Hippocampal formation (tissue), 2 donors: ENCODE results near the gene LDAH.

ENCODE experiments used
- DNase-seq, 2 donors: peaks; one replicate each; lab custom pipeline; 2025; lab: John Stamatoyannopoulos, UW

The LDAH gene

DNA sequence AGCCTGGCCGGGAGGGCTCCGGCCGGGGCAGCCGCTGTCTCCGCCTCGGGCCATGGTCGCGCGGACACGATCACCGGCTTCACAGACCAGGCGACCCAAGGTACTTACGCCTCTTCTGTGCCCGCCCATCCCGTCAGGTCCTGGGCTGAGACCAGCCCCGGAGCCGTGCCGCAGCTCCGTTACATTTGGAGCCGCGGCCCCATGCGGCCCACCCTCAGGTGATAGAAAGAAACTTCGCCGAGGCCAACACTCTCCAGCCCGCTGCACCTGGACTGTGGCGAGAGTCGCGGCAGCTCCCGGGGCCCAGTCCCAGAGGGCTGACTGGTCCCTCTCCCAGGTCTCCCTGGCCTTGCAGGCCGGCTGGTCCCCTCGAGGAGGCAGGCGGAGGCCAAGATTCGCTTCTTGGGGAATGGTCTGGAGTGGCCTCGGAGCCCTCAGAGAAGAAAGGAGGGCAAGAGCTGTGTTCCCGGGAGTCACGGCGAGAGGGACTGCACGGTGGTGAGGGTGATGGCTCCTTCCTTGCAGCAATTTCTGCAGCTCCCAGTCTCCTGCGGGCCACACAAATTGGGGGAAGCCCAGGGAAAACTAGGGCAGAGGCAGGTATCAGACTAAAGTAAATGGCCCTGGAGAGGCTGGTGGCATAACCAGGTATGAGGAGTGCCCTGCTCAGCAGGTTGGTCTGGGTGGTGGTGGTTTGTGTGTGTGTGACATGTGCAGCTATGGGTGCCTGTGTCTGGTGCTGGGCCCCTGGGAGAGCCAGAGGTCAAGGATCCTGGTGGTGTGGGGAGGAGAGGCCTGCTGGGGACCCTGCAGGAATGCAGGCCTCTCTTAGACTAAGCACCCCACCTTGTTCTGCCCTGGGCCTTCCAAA is 155.1 kb downstream of the LDAH start:
- DNase-seq, result no peak

DNA sequence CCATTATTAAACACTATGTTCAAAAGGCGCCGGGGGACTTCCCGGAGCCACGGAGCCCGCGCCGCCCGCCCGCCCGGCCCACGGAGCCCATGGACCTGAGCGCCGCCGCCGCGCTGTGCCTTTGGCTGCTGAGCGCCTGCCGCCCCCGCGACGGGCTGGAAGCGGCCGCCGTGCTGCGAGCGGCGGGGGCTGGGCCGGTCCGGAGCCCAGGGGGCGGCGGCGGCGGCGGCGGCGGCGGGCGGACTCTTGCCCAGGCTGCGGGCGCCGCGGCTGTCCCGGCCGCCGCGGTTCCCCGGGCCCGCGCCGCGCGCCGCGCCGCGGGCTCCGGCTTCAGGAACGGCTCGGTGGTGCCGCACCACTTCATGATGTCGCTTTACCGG is 155.8 kb downstream of the LDAH start:
- DNase-seq, result no peak

DNA sequence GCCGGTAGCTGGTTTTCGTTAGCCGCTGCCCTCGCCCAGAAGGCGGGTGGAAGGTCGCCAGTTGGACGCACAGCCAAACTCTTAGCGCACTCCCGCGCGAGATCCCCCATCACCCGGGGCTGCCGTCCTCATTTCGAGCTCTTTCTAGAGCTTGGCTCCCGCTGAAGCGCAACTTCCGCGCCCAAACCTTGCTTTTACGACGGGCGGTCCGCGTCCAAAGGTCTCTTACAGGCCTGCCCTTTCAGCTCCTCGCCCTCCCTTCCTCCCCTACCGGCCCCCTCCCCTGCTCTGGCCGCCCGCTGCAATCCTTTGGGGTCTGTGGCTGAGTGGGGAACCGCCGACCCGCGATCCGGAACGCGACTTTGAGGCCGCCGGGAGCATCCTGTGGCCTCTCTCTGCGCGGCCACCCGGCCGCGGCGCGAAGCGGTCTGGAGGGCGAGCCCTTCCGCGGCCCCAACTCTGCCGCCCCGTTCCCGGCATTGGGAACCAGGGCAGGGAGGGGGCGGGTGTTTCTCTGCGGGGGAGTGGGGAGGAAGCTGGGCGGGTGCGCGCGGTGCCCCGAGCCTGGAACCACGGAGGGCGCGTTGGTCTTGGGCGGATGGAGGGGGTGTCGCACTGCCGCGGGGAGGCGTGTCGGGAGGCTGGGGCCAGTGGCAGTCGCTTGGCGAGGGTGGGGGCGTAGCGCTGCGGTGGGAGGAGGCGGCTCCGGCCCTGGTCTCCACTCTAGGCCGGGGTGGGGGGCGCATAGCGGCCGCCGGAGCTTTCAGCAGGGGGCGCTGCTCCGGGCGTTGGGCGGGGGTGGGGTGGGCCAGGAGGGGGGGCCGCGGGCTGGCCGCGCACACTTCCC is 156.4 kb downstream of the LDAH start, which contains the start of gene GDF7:
Gene GDF7 (plus strand): TSS at position 841 of the 847 bp plus-strand sequence. CDS start 96 bp downstream, outside the sequence.
- DNase-seq, result no peak

DNA sequence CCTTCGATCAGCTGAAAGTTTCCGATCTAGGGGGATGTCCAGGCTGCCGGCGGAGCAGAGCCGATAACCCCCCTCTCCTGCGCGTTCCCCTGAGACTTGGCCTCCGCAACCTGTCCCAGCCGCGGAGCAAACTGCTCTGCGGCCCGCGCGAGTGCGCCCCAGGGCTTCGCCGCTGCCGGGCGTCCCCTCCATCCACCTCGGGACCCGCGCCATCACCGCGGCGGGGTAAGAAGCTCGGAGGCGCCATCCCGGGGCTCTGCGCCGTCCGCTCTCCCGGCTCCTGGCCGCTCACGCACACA is 156.9 kb downstream of the LDAH start:
- no peak for DNase-seq

DNA sequence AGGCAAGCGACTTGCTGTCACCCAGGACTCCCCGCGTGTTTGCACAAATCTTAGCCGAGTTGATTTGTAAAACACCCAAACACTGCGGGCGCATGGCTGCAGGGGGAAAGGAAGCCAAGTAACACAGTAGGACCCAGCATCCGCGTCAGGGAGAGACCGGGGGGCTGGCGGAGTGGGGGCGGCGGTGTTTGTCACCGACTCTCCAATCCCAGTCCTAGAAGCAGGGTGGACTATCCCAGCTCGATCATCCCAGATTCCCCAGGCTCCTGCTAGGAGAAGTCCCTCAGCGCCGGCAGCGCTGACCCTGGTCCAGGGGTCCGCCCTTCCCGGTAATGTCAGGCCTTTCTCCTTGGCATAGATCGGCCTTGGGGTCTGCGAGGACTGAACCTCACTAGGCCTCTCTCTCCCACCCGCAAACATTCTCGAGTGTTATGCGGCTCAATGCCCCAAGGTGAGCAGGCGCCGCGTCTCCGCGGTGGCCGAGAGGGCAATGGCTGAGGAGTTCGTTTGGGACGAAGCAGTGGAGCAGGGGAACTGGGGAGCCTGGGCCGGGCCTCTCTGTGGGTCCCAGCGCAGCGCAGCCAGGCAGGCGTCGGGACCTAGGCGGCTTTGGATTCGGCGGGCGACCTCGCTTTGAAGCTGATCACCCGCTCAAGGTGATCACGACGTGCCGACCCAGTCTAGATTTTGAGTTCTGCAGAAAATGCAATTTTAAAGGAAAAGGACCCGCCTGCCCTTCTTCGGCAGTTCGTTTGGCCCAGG is 157.5 kb downstream of the LDAH start:
- no peak for DNase-seq

DNA sequence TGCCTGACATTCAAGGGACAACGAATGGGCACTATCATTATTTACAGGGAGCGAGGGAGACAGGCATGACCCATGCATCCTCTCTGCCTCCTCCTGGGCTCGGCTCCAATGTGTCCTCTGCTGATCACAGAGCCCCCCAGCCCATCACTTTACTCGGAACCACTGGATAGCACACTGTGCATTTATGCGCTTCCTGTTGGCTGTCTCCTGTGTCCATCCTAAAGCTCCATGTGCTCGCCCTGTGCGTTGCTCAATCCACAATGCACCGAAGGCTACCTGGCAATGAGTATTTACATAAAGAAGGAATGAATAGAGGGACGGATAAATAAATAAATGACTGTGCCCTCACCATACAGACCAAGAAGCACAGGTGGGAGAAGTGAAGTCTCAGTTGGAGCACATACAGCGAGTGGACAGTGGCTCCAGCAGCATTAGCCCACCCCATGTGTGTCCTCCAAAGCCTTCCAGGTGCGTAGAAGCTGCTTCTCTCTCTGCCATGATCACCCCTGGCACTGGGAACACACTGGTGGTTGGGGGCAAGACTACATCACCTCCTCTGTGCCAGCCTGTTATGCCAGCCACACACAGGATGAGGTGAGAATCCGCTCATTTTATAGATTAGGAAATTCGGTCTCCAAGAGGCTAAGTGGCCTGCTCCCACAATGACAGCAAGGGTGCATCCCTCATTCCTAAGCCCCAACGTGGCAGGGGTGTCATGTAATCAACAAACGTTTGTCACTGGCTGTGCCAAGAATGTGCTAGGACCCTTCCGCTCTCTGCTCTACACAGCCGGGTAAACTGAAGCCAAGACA is 158.3 kb downstream of the LDAH start:
- DNase-seq, result no peak

DNA sequence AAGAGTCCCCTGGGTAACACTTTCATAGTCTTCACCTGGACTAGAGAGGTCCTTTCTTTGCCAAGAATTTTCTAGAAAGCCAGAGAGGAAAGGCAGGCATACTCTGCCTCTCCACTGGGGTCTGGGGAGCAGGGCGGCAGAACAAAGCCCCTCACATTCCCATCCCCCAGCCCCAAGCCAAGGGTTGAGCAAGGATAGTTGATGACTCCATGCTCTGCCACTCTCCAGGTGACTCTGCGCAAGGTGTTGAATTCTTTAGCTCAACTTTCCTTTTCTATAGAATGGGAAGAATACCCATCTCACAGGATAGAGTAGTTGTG is 158.9 kb downstream of the LDAH start:
- no peak for DNase-seq

DNA sequence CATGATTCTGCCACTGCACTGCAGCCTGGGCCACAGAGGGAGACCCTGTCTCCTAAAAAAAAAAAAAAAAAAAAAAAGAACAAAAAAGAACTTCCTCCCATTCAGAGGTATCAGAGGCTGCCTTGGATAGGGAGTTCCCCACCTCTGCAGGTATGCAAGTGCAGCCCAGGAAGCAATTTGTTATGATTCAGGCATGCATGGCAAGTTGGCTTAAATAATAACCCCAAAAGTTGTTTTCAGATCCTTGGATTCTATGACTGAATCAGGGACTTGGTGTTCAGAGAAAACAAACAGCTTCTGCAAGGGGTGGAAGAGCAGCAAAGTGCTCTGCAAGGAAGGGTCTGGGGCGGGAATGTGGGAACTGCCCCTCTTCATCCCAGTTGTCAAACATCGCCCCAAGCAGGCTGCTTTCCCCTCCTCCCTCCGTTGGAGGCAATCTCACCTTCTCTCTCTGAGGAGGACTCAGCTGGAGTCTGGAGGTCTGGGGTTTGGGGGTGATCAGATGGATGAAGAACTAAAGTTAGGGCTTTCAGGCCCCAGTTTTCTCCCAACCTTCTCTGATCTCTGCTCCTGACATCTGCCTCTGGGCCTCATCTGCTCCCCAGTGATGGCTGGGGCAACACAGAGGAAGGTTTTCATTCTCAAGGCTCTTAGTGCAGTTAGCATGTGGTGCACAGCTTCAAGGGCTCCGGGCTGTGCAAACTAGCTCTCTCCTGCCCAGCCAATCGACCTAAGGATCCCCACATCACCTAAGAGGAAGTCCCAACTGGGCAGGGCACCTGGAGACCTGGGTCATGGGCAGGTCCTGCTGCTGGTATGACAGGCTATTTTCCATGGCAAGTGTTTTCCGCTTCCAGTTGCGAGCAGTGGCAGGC is 159.5 kb downstream of the LDAH start:
- DNase-seq, result no peak

DNA sequence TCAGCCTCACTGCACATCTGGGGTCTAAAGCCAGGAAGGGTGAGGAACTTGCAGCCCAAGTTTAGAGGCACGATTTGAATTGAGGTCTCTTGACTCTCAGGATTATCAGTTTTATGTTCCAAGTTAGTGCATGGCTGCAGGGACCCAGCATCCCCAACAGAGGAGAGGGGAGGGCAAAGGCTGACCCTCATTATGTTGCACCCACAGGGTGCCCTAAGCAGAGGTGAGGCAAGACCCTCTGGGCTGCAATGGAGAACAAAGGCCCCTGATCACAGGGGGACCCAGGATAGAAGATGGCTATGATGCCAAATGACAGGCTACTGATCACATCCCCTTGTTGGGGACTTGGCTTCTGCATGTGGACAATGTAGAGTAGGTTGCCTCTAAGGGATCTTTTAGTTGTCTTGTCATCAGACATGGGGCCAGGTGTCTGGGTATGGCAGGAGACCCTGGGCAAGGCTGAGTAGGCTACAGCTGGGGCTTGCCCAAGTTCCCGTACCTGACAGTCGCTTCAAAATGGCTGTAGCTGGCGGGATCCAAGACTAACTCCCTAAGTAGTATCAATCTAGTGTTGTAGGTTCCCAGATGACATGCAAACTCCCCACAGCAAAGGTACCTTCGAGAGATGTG is 160.5 kb downstream of the LDAH start:
- DNase-seq, result no peak

DNA sequence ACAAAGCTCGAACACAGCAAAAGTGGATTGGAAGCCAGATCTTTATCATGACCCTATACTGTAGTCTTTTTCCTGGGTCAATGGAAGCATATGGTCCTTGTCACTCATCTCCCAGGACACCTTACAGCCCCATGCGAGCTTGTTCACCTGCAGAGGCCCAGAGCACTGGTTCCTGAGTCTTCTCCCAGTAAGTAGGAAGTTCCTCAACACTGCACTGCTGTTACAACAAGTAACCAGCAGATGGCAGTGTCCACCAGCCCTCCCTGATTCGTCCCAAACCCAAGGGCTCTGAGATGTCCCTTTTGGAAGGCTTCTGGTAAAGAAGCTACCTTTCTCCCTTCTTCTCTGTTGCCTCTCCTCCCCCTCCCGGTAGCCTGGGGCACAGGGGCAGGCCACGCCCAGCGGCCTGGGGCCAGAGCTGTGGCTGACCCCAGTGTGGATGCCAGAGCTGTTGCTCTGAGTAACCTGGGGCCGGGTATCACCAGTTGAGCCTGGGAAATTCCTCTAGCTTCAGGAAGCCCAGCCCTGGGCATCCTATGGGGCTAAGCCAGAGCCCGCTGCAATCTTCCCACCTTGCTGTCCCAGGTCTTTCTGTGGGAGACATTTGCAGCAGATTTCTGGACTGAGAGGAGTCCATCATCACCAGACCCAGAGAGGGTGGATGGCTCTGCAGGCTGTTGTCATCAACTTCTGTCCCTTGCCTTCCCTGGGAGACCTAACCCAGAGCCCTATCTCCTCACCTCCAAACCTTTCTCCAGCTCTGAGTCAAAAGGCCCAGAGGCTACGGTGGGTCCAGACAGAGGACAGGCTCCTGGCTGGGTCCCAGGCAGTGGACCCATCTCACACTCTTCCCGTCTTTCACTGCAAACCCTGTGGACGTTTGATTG is 161.2 kb downstream of the LDAH start:
- DNase-seq, result peak; percentile 34 to 53

DNA sequence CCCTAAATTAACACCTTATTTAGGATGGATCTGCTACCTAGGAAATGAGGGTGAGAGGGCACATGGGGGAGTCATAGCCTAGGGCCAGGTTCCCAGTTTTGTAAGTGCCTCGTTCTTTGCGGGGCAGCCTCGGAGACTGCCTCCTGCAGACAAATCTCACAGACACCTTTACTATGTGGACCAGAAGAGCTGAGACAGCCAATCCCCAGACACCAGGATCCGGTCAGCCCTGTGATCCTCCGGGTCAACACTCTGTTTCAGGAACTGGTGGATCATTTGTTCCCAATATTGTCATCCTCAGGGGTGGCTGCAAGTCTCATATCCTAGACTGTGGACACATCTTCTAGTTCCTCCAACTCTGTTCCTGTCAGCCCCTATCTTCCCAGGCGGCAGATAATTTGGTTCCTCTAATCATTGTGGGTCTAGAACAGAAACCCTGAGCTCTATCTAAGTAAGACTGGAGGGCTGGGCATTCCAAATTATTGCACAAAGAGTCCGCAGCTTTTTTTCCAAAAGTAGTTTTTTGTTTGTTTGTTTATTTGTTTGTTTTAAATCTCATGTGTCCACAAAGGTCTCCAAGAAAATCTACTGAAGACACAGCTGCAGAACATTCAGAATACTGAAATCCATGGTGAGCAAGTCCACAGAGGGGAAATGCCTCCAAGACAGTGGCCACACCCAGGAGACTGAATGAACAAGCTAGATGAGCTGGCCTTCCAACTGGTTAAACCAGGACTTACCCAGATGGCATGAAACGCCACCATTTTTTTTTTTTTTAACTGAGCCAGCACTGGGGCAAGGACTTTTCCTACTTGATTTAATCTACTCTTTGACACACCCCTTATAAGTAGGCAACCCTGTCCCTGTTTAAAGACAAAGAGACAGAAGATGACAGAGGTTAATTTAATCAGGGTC is 162.1 kb downstream of the LDAH start:
- DNase-seq, result no peak

DNA sequence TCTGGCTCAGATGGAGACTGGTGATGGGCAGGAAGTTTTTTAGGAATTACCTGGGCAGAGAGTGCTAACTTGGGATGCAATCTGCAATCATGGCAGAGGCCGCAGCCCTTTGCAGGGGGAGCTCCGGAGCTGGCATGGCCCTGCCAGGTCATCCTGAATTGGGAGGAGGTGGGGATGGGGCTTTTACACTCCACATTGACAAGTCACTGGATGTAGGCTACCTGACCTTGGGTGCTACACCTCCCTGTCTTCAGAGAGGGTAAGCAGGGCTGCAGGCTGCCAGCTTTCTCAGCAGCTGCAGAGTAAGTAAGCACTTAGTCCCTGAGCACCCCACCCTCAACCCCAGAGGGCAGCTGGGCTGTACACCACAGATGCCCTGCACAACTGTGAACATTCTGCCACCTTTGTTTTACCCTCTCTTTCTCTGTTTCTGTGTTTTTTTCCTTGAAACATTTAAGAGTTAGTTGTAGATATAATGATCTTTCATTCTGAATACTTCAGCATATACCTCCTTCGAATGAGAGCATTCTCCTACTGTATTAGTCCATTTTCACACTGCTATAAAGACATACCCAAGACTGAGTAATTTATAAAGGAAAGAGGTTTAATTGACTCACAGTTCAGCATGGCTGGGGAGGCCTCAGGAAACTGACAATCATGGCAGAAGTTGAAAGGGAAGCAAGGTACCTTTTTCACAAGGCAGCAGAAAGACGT is 165.2 kb downstream of the LDAH start:
- DNase-seq, result no peak

DNA sequence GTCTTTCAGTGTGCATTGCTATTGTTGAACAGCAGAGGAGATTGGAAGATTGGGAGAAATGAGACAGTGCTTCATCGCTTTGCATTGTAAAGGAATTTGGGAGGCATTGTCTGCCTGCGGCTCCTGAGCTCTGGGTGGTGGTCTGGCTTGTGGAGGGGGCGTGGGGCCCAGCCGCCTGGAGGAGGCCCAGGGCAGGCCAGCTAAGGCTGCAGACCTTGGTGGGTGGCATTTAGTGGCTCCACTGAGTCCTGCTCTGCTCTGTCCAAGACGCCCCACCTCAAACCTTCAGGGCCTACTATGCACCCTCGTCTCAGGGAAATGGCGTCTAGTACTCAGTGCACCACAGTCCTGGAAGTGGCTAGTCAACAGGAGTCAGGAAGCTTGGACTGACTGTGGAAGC is 166.3 kb downstream of the LDAH start:
- no peak for DNase-seq

DNA sequence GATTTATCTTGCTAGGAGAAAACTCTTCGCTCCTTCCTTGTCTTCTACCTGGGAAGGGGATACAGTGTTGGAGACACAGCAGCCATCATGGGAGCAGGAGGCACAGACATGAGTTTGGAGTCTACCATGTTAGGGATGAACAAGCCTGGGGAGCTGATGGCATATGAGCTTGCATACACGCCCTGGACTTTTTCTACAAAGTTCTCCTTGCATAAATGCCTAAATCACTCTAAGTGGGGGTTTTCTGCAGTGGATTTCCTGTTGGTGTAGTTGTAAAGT is 168.4 kb downstream of the LDAH start:
- DNase-seq, result no peak

DNA sequence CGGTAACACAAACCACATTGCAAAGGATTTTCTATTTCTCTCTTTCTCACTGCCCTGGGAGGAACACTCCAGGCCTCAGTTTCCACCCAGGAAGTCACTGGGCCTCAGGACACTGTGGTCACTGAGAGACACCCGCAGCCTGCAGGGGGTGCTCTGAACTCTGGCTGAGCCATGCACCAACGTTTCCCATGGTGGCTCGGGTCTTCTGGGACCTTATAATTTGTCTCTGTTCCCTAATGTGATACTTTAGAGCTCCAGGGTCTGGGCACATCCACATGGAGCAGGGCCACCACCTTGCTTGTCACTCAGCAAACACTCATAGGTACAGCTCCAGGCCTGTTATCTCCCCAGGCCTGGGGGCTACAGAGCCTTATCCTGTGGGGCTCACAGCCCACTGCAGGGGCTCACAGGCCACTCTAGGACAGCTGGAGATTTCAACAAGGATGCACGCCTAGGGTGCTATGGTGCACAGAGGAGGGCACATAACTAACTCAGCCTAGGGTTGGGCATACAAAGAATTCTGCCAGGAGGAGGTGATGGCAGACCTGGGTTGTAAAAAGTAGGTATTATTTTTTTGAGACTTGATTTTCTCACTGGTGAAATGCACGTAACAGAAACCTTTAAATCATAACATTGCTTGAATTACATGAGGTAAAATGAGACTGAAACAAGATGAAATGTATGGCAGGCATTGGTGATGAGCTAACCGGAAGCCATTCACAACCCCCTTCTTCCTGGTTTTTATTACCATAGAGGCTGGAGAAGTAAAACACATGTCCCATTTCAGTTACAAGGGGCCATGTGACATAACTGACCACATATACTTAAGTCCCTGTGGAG is 169.0 kb downstream of the LDAH start:
- no peak for DNase-seq

DNA sequence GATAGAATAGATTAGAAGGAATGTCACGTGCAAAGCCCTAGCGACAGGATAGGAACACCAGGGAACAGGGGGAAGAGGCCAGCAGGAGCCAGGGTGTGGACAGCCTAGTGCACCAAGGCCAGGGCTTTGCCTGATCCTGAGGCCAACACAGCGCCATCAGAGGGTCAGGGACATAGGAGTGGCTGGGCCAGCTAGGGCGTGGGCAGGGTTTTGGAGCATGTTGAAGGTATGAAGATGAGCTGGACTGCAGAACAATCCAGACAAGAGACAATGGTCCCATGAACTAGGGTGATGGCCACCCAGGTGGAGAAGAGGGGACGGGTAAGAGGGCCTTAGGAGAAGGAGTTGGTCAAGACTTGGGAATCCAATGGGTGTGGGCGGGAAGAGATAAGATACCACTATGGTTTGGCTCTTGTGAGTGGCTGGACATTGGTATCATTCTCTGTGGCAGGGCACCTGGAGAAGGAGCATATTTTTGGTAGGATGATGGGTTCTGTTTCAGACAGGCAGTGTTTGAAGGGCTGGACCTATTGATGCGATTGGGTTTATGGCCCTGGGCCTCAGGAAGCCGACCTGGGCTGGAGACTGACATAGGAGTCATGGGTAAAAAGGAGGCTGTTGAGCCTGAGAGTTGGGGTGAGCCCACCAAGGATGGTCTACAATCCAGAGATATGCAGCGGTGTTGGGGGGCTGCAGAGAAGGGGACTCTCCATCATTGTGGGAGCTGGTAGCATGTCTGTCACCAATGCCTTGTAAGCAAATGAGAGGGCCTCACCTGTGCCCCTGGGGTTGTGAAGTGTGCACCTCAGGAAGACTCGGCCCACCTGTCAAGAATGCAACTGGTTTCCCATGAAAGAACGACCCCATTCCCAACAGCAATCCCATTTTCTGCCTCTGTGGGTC is 170.0 kb downstream of the LDAH start:
- DNase-seq, result no peak
